ENCODE results near the gene THBS1. TPM values are rescaled to one million over a fixed set of nuclear protein-coding genes. Genes with fewer than 3 reads are reported as not detected.

Gene THBS1
- total RNA-seq, 2 experiments from 2014 or later: 0.51 TPM; not detected in 1

DNA sequence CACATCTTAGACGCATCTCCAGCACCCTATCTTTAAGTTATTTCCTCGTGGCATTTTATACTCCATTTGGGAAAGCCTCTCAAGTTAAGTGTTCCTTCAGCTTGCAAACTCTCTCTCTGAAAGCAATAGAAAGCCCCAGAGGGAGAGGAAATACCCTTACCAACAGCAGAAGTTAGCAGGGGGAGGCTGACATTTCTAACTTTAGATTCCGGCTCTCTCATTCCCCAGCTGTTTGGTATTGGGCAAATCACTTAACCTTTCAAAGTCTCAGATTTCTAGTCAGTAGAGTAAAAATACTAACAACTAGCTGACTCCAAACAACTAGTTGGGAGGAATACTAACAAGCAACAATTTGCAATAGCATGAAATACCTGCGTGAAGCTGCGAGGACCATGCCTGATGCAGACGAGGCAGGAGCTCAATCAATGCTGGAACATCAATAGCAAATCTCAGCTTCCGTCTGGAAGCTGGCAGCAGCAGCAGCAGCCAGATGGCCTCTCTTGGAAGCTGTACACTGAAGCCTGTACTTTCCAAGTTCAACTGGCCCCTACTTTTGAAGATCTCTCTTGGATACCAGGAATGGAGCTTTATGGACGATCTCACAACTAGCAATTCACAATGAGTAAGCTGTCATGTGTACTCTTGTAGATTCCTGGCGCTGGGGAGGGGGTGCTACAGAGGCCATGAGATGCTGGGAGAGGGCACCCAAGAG is 47.8 kb downstream of the THBS1 start:
- peaks cover 1% of the 10 kb centered on the region for H3K4me1 ChIP-seq (ENCODE audit: insufficient read depth, low read length, poor library complexity, severe bottlenecking)
- CTCF ChIA-PET (ENCODE audit: unreplicated experiment): no interaction called here
- H4K20me1 ChIP-seq (ENCODE audit: insufficient read depth, low read length): no peaks in the 10 kb centered on the region
- no TSS peak for BruUV-seq (replicated peaks)
- H3K9me2 ChIP-seq (ENCODE audit: insufficient read depth, low read length): no peaks in the 10 kb centered on the region
- no peaks in the 10 kb centered on the region for H3K36me3 ChIP-seq (ENCODE audit: insufficient read depth, low read length)
- TF ChIP-seq EZH2phosphoT487 (IDR thresholded peaks at IDR 0.05; ENCODE audit: borderline replicate concordance, low read depth, low read length): no peak
- TF ChIP-seq, protein P1, sequence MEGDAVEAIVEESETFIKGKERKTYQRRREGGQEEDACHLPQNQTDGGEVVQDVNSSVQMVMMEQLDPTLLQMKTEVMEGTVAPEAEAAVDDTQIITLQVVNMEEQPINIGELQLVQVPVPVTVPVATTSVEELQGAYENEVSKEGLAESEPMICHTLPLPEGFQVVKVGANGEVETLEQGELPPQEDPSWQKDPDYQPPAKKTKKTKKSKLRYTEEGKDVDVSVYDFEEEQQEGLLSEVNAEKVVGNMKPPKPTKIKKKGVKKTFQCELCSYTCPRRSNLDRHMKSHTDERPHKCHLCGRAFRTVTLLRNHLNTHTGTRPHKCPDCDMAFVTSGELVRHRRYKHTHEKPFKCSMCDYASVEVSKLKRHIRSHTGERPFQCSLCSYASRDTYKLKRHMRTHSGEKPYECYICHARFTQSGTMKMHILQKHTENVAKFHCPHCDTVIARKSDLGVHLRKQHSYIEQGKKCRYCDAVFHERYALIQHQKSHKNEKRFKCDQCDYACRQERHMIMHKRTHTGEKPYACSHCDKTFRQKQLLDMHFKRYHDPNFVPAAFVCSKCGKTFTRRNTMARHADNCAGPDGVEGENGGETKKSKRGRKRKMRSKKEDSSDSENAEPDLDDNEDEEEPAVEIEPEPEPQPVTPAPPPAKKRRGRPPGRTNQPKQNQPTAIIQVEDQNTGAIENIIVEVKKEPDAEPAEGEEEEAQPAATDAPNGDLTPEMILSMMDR (conservative IDR thresholded peaks at IDR 0.05; ENCODE audit: low read length): no peak
- H3K4me2 ChIP-seq (ENCODE audit: low read length): no peak overlapping the region
- POLR2A ChIA-PET: no interaction called here
- H3K27ac ChIP-seq (ENCODE audit: low read depth, low read length, poor library complexity, severe bottlenecking): no peak overlapping the region
- H2AFZ ChIP-seq (ENCODE audit: low read length): no peak overlapping the region
- H3K79me2 ChIP-seq (ENCODE audit: insufficient read depth, low read depth, low read length): no peaks in the 10 kb centered on the region
- no peaks in the 10 kb centered on the region for H3K9me3 ChIP-seq (ENCODE audit: low read length)
- no peak overlapping the region for H3K4me3 ChIP-seq (ENCODE audit: low read depth, low read length, poor library complexity, severe bottlenecking)
- DNase-seq (ENCODE audit: low spot score): no peak
- intact Hi-C loops (cut with micrococcal nuclease; ENCODE audit: unreplicated experiment): no loop called here

DNA sequence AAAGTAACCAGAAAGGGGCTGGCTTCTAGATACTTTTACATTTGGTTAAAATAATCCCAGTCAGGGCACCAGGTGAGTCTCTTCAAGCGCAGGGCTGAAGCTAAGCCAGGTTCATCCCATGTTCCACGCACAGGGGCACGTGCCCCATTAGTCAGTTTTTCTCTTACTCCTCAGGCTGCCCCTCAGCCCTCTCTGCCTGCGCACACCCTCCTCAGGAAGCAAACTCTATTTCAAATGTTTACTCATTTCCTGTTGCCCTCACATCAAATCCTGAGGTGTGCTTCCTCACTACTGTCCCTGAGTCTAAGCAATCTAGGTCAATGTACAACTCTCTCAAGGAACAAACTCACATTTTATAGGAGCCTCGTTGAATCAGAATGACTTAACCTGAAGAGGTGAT is 48.5 kb downstream of the THBS1 start:
- intact Hi-C loops (cut with micrococcal nuclease; ENCODE audit: unreplicated experiment): no loop called here
- POLR2A ChIA-PET: interaction anchor here (0.8 to 1.1 kb wide), 2 partner anchors 12 to 18 kb away, joined by 3 to 4 read pairs; no protein-coding TSS in a partner anchor
- no peaks in the 10 kb centered on the region for H3K9me2 ChIP-seq (ENCODE audit: insufficient read depth, low read length)

More for the DNA sequence above, 48.5 kb downstream of the THBS1 start:
- Histone ChIP-seq H3K79me2 (ENCODE audit: insufficient read depth, low read depth, low read length) (no peaks in the 10 kb centered on the region), H3K36me3 (ENCODE audit: insufficient read depth, low read length) (no peaks in the 10 kb centered on the region), H3K4me3 (ENCODE audit: low read depth, low read length, poor library complexity, severe bottlenecking) (no peak overlapping the region), H3K9me3 (ENCODE audit: low read length) (no peaks in the 10 kb centered on the region), H3K4me2 (ENCODE audit: low read length) (no peak overlapping the region), H2AFZ (ENCODE audit: low read length) (0 out of 2 replicates have a peak overlapping the region, but pooled peaks have one; percentile 8), H3K4me1 (ENCODE audit: insufficient read depth, low read length, poor library complexity, severe bottlenecking) (no peaks in the 10 kb centered on the region), H3K27ac (ENCODE audit: low read depth, low read length, poor library complexity, severe bottlenecking) (no peak overlapping the region), H4K20me1 (ENCODE audit: insufficient read depth, low read length) (no peaks in the 10 kb centered on the region)
- BruUV-seq (replicated peaks): no TSS peak
- no peak for DNase-seq (ENCODE audit: low spot score)
- CTCF ChIA-PET (ENCODE audit: unreplicated experiment): interaction anchor here (0.6 kb wide), 1 partner anchor 49 kb away, joined by 3 read pairs; the partner anchor contains the start of gene THBS1
- no peak for TF ChIP-seq EZH2phosphoT487 (IDR thresholded peaks at IDR 0.05; ENCODE audit: borderline replicate concordance, low read depth, low read length)
- TF ChIP-seq, protein P1 (conservative IDR thresholded peaks at IDR 0.05; ENCODE audit: low read length): no peak
